ENCODE measurements around the gene HARBI1. TPM values are rescaled to one million over a fixed set of nuclear protein-coding genes. Genes with fewer than 3 reads are reported as not detected.

The HARBI1 gene
- total and polyA plus RNA-seq, 2 experiments from 2014 or later, result 4.4 to 6.5 TPM

- no peak overlapping the region for H3K4me2 ChIP-seq
- no peaks in the 10 kb centered on the region for H3K36me3 ChIP-seq (replicated peaks; ENCODE audit: insufficient read depth, low read depth)
- no peak for TF ChIP-seq EZH2phosphoT487 (IDR thresholded peaks at IDR 0.05; ENCODE audit: low read depth, severe bottlenecking, unreplicated experiment)
- TF ChIP-seq CTCF (IDR thresholded peaks at IDR 0.05; ENCODE audit: poor library complexity), result no peak
- TF ChIP-seq EZH2 (IDR thresholded peaks at IDR 0.05; ENCODE audit: borderline replicate concordance), result no peak
- H3K27me3 ChIP-seq, result no peaks in the 10 kb centered on the region
- H2AFZ ChIP-seq, result no peak overlapping the region
- no peaks in the 10 kb centered on the region for H3K9me2 ChIP-seq (replicated peaks; ENCODE audit: insufficient read depth)
- peaks cover 7% of the 10 kb centered on the region for H3K79me2 ChIP-seq
- H3K27ac ChIP-seq, result no peak overlapping the region
- peaks cover 8% of the 10 kb centered on the region for H3K4me1 ChIP-seq (ENCODE audit: insufficient read depth)
- no peaks in the 10 kb centered on the region for H4K20me1 ChIP-seq (ENCODE audit: insufficient read depth, poor library complexity, severe bottlenecking)
- DNase-seq (ENCODE audit: low spot score), result no peak
- 75% methylated on average over 1 of the region's 1 CpG for WGBS (ENCODE audit: low lambda C conversion rate, missing lambda C conversion rate)
- H3K4me3 ChIP-seq, result no peak overlapping the region
- H3K9me3 ChIP-seq (ENCODE audit: low read depth), result no peaks in the 10 kb centered on the region
These were observed 9.5 kb downstream of the HARBI1 start for GRCh38 chr11:46607516-46607915.

- no peaks in the 10 kb centered on the region for H3K9me3 ChIP-seq (ENCODE audit: low read depth)
- TF ChIP-seq EZH2phosphoT487 (IDR thresholded peaks at IDR 0.05; ENCODE audit: low read depth, severe bottlenecking, unreplicated experiment), result no peak
- no peak for TF ChIP-seq EZH2 (IDR thresholded peaks at IDR 0.05; ENCODE audit: borderline replicate concordance)
- TF ChIP-seq CTCF (IDR thresholded peaks at IDR 0.05; ENCODE audit: poor library complexity), result no peak
- WGBS (ENCODE audit: low lambda C conversion rate, missing lambda C conversion rate), result 96% methylated on average over 1 of the region's 1 CpG
These were observed 12.2 kb downstream of the HARBI1 start for GRCh38 chr11:46604796-46605195.

GRCh38 chr11:46603704-46604308, 13.2 kb downstream of the HARBI1 start:
- H4K20me1 ChIP-seq (ENCODE audit: insufficient read depth, poor library complexity, severe bottlenecking), result no peaks in the 10 kb centered on the region
- TF ChIP-seq EZH2phosphoT487 (IDR thresholded peaks at IDR 0.05; ENCODE audit: low read depth, severe bottlenecking, unreplicated experiment) (no peak), CTCF (IDR thresholded peaks at IDR 0.05; ENCODE audit: poor library complexity) (no peak), EZH2 (IDR thresholded peaks at IDR 0.05; ENCODE audit: borderline replicate concordance) (no peak)
- WGBS (ENCODE audit: low lambda C conversion rate, missing lambda C conversion rate), result 96% methylated on average over 15 of the region's 15 CpGs
- no peaks in the 10 kb centered on the region for H3K79me2 ChIP-seq
- no peaks in the 10 kb centered on the region for H3K27me3 ChIP-seq
- H3K4me2 ChIP-seq, result no peak overlapping the region
- H3K4me3 ChIP-seq, result no peak overlapping the region
- no peak for DNase-seq (ENCODE audit: low spot score)
- H3K9me2 ChIP-seq (replicated peaks; ENCODE audit: insufficient read depth), result no peaks in the 10 kb centered on the region
- no peaks in the 10 kb centered on the region for H3K9me3 ChIP-seq (ENCODE audit: low read depth)
- H3K36me3 ChIP-seq (replicated peaks; ENCODE audit: insufficient read depth, low read depth), result no peaks in the 10 kb centered on the region
- H2AFZ ChIP-seq, result no peak overlapping the region
- H3K27ac ChIP-seq, result no peak overlapping the region
- no peaks in the 10 kb centered on the region for H3K4me1 ChIP-seq (ENCODE audit: insufficient read depth)

More at GRCh38 chr11:46604796-46605195, 12.2 kb downstream of the HARBI1 start:
- Histone ChIP-seq H2AFZ (no peak overlapping the region), H3K27me3 (no peaks in the 10 kb centered on the region), H3K36me3 (replicated peaks; ENCODE audit: insufficient read depth, low read depth) (no peaks in the 10 kb centered on the region), H3K4me2 (no peak overlapping the region), H4K20me1 (ENCODE audit: insufficient read depth, poor library complexity, severe bottlenecking) (no peaks in the 10 kb centered on the region), H3K9me2 (replicated peaks; ENCODE audit: insufficient read depth) (no peaks in the 10 kb centered on the region), H3K4me1 (ENCODE audit: insufficient read depth) (no peaks in the 10 kb centered on the region), H3K79me2 (peaks cover 2% of the 10 kb centered on the region), H3K27ac (no peak overlapping the region), H3K4me3 (no peak overlapping the region)
- DNase-seq (ENCODE audit: low spot score), result no peak
